ENCODE data around the gene LCE2C. TPM values are rescaled to one million over a fixed set of nuclear protein-coding genes. Genes with fewer than 3 reads are reported as not detected.

The LCE2C gene
- total and polyA plus RNA-seq, 10 donors: not detected

DNA sequence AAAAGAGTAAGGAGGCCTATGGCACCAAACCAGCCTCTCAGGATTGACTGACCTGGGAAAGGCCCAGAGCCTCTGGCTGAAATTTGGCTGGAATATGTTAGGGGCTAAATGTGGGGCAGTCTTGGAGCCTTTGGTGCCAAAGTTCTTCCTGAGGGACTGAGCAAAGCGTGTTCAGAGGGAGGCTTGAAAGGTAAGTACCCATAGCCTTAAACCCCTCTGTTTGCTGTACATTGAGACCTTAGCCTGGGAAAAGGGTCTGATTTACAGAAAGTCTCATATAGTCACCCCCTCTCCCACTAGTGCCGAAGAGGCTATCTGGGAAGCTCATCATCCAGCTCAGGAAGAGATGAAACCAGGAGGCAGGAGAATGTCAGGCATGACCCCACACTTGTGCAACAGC, 32.8 kb downstream of the LCE2C start, which contains the start of gene LCE4A:
LCE4A (plus strand) TSS at position 301 of the 400 bp plus-strand sequence. CDS start 916 bp downstream, outside the sequence.
- no peak within 1 kb of the TSS for H3K4me3 ChIP-seq
- TF ChIP-seq CTCF (IDR thresholded peaks at IDR 0.05 in 8 of 11, conservative IDR thresholded peaks at IDR 0.05 in 3 of 11) (no peak), POLR2AphosphoS5 (IDR thresholded peaks at IDR 0.05) (no peak), POLR2A (IDR thresholded peaks at IDR 0.05) (no peak)
- intact Hi-C loops (cut with DNase I; ENCODE audit: low total_unique reads): no loop called here
- no peaks in the 10 kb centered on the region for H3K4me1 ChIP-seq
- peaks cover 0 to 8% (median 0%) of the 10 kb centered on the region in 8 donors for H3K9me3 ChIP-seq
- peaks cover 0 to 28% (median 0%) of the 10 kb centered on the region in 7 donors for H3K27me3 ChIP-seq (replicated peaks in 1 of 7)
- H3K36me3 ChIP-seq: no peaks in the 10 kb centered on the region
- WGBS, 5 donors: 72 to 82% (median 73%) methylated on average over 2 of the region's 2 CpGs
- no peak for DNase-seq
- H3K27ac ChIP-seq: no peak within 1 kb of the TSS

GRCh38 chr1:152718238-152718637, 43.2 kb downstream of the LCE2C start:
- intact Hi-C loops (cut with DNase I; ENCODE audit: low total_unique reads): no loop called here
- no peaks in the 10 kb centered on the region for H3K4me1 ChIP-seq
- peaks cover 0 to 8% (median 0%) of the 10 kb centered on the region in 7 donors for H3K27me3 ChIP-seq (replicated peaks in 1 of 7)
- H3K9me3 ChIP-seq: peaks cover 0 to 15% (median 6%) of the 10 kb centered on the region in 8 donors
- no peak overlapping the region for H3K27ac ChIP-seq
- H3K4me3 ChIP-seq: no peak overlapping the region
- TF ChIP-seq CTCF (IDR thresholded peaks at IDR 0.05 in 8 of 11, conservative IDR thresholded peaks at IDR 0.05 in 3 of 11) (no peak), POLR2A (IDR thresholded peaks at IDR 0.05) (no peak), POLR2AphosphoS5 (IDR thresholded peaks at IDR 0.05) (no peak)
- no peak for DNase-seq
- no peaks in the 10 kb centered on the region for H3K36me3 ChIP-seq

DNA sequence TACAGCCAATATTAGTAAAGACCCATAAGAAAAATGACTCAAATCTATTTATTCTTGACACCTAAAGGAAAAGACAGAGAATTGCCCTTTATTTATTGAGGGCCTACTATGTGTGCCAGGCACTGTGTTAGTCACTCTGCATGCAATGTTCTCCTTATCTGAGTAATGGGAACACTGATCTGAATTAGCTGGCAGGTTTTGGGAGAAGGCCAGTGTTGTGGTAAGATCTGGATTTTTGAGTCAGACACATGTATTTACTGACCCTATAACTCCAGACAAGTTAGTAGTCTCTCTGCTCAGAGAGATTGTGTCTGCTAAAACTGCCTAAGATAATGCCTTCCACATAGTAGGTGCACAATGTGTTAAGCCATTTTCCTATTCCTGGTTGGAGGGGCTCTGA, 50.2 kb downstream of the LCE2C start:
- intact Hi-C loops (cut with DNase I; ENCODE audit: low total_unique reads): no loop called here
- no peak for DNase-seq
- H3K4me1 ChIP-seq: no peaks in the 10 kb centered on the region
- H3K27ac ChIP-seq: no peak overlapping the region
- H3K36me3 ChIP-seq: no peaks in the 10 kb centered on the region
- H3K27me3 ChIP-seq (replicated peaks in 1 of 7): peaks cover 0 to 18% (median 0%) of the 10 kb centered on the region in 7 donors
- no peak for TF ChIP-seq POLR2AphosphoS5 (IDR thresholded peaks at IDR 0.05)
- TF ChIP-seq CTCF (IDR thresholded peaks at IDR 0.05 in 8 of 11, conservative IDR thresholded peaks at IDR 0.05 in 3 of 11): no peak
- TF ChIP-seq POLR2A (IDR thresholded peaks at IDR 0.05): no peak
- no peak overlapping the region for H3K4me3 ChIP-seq
- no peaks in the 10 kb centered on the region for H3K9me3 ChIP-seq

Other genes with a start within 250 kb of the LCE2C start
- not detected for gene LCE5A, start 164.5 kb upstream of the LCE2C start, total RNA-seq
- gene LCE5A, start 164.5 kb upstream of the LCE2C start, polyA plus RNA-seq: not detected
- not detected for gene CRCT1, start 160.8 kb upstream of the LCE2C start, total RNA-seq
- under 1 TPM in 1 of 3 donors, not detected in 2; 0.99 TPM for gene CRCT1, start 160.8 kb upstream of the LCE2C start, polyA plus RNA-seq
- gene LCE3E, start 108.5 kb upstream of the LCE2C start, total RNA-seq: not detected
- not detected for gene LCE3E, start 108.5 kb upstream of the LCE2C start, polyA plus RNA-seq
- not detected for gene LCE3D, start 94.8 kb upstream of the LCE2C start, total RNA-seq
- under 1 TPM in 1 of 3 donors, not detected in 2; 0.32 TPM for gene LCE3D, start 94.8 kb upstream of the LCE2C start, polyA plus RNA-seq
- not detected for gene LCE3C, start 75.0 kb upstream of the LCE2C start, total RNA-seq
- gene LCE3C, start 75.0 kb upstream of the LCE2C start, polyA plus RNA-seq: not detected
- gene LCE3B, start 61.5 kb upstream of the LCE2C start, total RNA-seq: not detected
- gene LCE3B, start 61.5 kb upstream of the LCE2C start, polyA plus RNA-seq: not detected
- gene LCE3A, start 52.2 kb upstream of the LCE2C start, total RNA-seq: not detected
- gene LCE3A, start 52.2 kb upstream of the LCE2C start, polyA plus RNA-seq: not detected
- not detected for gene LCE2D, start 11.9 kb upstream of the LCE2C start, total RNA-seq
- gene LCE2D, start 11.9 kb upstream of the LCE2C start, polyA plus RNA-seq: not detected
- gene LCE2B, start 10.8 kb downstream of the LCE2C start, total RNA-seq: not detected
- not detected for gene LCE2B, start 10.8 kb downstream of the LCE2C start, polyA plus RNA-seq
- gene LCE2A, start 23.1 kb downstream of the LCE2C start, total RNA-seq: not detected
- gene LCE2A, start 23.1 kb downstream of the LCE2C start, polyA plus RNA-seq: not detected
- gene LCE4A, start 32.9 kb downstream of the LCE2C start, total RNA-seq: not detected
- gene LCE4A, start 32.9 kb downstream of the LCE2C start, polyA plus RNA-seq: not detected
- gene KPRP, start 82.7 kb downstream of the LCE2C start, total RNA-seq: not detected
- gene KPRP, start 82.7 kb downstream of the LCE2C start, polyA plus RNA-seq: not detected
- not detected for gene LCE1F, start 99.9 kb downstream of the LCE2C start, total RNA-seq
- not detected for gene LCE1F, start 99.9 kb downstream of the LCE2C start, polyA plus RNA-seq
- gene LCE1E, start 111.0 kb downstream of the LCE2C start, total RNA-seq: not detected
- not detected for gene LCE1E, start 111.0 kb downstream of the LCE2C start, polyA plus RNA-seq
- gene LCE1D, start 121.4 kb downstream of the LCE2C start, total RNA-seq: not detected
- not detected for gene LCE1D, start 121.4 kb downstream of the LCE2C start, polyA plus RNA-seq
- gene LCE1C, start 131.4 kb downstream of the LCE2C start, total RNA-seq: not detected
- not detected for gene LCE1C, start 131.4 kb downstream of the LCE2C start, polyA plus RNA-seq
- not detected for gene LCE1B, start 136.7 kb downstream of the LCE2C start, total RNA-seq
- gene LCE1B, start 136.7 kb downstream of the LCE2C start, polyA plus RNA-seq: not detected
- not detected for gene LCE1A, start 152.2 kb downstream of the LCE2C start, total RNA-seq
- gene LCE1A, start 152.2 kb downstream of the LCE2C start, polyA plus RNA-seq: not detected
- gene LCE6A, start 167.6 kb downstream of the LCE2C start, total RNA-seq: not detected
- not detected for gene LCE6A, start 167.6 kb downstream of the LCE2C start, polyA plus RNA-seq
- not detected for gene LCE7A, start 184.7 kb downstream of the LCE2C start, total RNA-seq
- gene LCE7A, start 184.7 kb downstream of the LCE2C start, polyA plus RNA-seq: not detected
- not detected for gene SMCP, start 203.0 kb downstream of the LCE2C start, total RNA-seq
- not detected for gene SMCP, start 203.0 kb downstream of the LCE2C start, polyA plus RNA-seq
- not detected for gene IVL, start 233.3 kb downstream of the LCE2C start, total RNA-seq
- under 1 TPM in 2 of 3 donors, not detected in 1; 0.04 to 0.05 TPM for gene IVL, start 233.3 kb downstream of the LCE2C start, polyA plus RNA-seq